Hepatocyte (in vitro differentiated cells): ENCODE results near the gene EPHB4. TPM values are rescaled to one million over a fixed set of nuclear protein-coding genes. Genes with fewer than 3 reads are reported as not detected.

Experiments
- DNase-seq: peaks from one replicate; pipeline ENCODE4 v3.0.0-alpha.2; 2016; ENCODE audit warnings: low spot score
- H2AFZ ChIP-seq: fragments of 200-600 bp; sonication (generic); 2 replicates; pipeline ENCODE4 v1.6.0; 2016; ENCODE audit warnings: antibody characterized with exemption, mild to moderate bottlenecking
- H3K27ac ChIP-seq: fragments of 200-600 bp; sonication (generic); 2 replicates; pipeline ENCODE4 v1.5.1; 2016; ENCODE audit warnings: mild to moderate bottlenecking
- H3K27me3 ChIP-seq: fragments of 200-600 bp; sonication (generic); 2 replicates; pipeline ENCODE4 v1.6.1; 2016
- H3K36me3 ChIP-seq: fragments of 200-600 bp; sonication (generic); replicated peaks from 2 replicates; pipeline ENCODE4 v1.5.1; 2016; ENCODE audit warnings: low read depth; ENCODE audit not compliant: insufficient read depth
- H3K4me1 ChIP-seq: fragments of 200-600 bp; sonication (generic); 2 replicates; pipeline ENCODE4 v1.5.1; 2016; ENCODE audit warnings: mild to moderate bottlenecking, moderate library complexity; ENCODE audit not compliant: insufficient read depth
- H3K4me2 ChIP-seq: fragments of 200-600 bp; sonication (generic); 2 replicates; pipeline ENCODE4 v1.6.0; 2016
- H3K4me3 ChIP-seq: fragments of 200-600 bp; sonication (generic); 2 replicates; pipeline ENCODE4 v1.5.1; 2016; ENCODE audit warnings: mild to moderate bottlenecking
- H3K79me2 ChIP-seq: fragments of 200-600 bp; sonication (generic); 2 replicates; pipeline ENCODE4 v1.6.0; 2017; ENCODE audit warnings: mild to moderate bottlenecking
- H3K9me2 ChIP-seq: fragments of 200-600 bp; sonication (generic); replicated peaks from 2 replicates; pipeline ENCODE4 v1.6.0; 2017; ENCODE audit warnings: mild to moderate bottlenecking; ENCODE audit not compliant: insufficient read depth
- H3K9me3 ChIP-seq: fragments of 200-600 bp; sonication (generic); 2 replicates; pipeline ENCODE4 v1.5.1; 2016; ENCODE audit warnings: low read depth, mild to moderate bottlenecking
- H4K20me1 ChIP-seq: fragments of 200-600 bp; sonication (generic); 2 replicates; pipeline ENCODE4 v1.6.0; 2016; ENCODE audit warnings: mild to moderate bottlenecking; ENCODE audit not compliant: insufficient read depth, poor library complexity, severe bottlenecking
- EZH2 ChIP-seq: fragments of 200-600 bp; sonication (generic); IDR thresholded peaks from 2 replicates; pipeline ENCODE4 v1.6.1; 2016; ENCODE audit warnings: antibody characterized with exemption, mild to moderate bottlenecking, borderline replicate concordance
- EZH2phosphoT487 ChIP-seq: fragments of 200-600 bp; sonication (generic); IDR thresholded peaks from one replicate; pipeline ENCODE4 v1.6.1; 2018; ENCODE audit warnings: antibody characterized with exemption, mild to moderate bottlenecking, low read depth, moderate library complexity; ENCODE audit not compliant: unreplicated experiment, severe bottlenecking
- WGBS: methylation state at CpG from one replicate; pipeline ENCODE4 v1.1.6; 2016; ENCODE audit warnings: low lambda C conversion rate; ENCODE audit errors: missing lambda C conversion rate; 5-methylcytosine and 5-hydroxymethylcytosine counted together
- polyA plus RNA-seq: library from polyadenylated mRNA; unstranded; fragments of >200 nt; fragmentation: Nextera tagmentation; extraction: Ambion mirVana; gene quantifications from 2 replicates; pipeline ENCODE4 v1.2.1, GENCODE V29; 2016
- total RNA-seq: library from RNA; depleted of rRNA; stranded (reverse); fragments of >200 nt; gene quantifications from 2 replicates; pipeline ENCODE4 v1.2.3, GENCODE V29; 2014
- TF ChIP-seq, protein P1 (sequence below): fragments of 200-600 bp; sonication (generic); IDR thresholded peaks from 2 replicates; pipeline ENCODE4 v1.5.1; 2016; ENCODE audit warnings: antibody characterized with exemption, mild to moderate bottlenecking; ENCODE audit not compliant: poor library complexity

The EPHB4 gene
- total and polyA plus RNA-seq, 2 experiments from 2014 or later = 51.6 to 61.1 TPM

DNA sequence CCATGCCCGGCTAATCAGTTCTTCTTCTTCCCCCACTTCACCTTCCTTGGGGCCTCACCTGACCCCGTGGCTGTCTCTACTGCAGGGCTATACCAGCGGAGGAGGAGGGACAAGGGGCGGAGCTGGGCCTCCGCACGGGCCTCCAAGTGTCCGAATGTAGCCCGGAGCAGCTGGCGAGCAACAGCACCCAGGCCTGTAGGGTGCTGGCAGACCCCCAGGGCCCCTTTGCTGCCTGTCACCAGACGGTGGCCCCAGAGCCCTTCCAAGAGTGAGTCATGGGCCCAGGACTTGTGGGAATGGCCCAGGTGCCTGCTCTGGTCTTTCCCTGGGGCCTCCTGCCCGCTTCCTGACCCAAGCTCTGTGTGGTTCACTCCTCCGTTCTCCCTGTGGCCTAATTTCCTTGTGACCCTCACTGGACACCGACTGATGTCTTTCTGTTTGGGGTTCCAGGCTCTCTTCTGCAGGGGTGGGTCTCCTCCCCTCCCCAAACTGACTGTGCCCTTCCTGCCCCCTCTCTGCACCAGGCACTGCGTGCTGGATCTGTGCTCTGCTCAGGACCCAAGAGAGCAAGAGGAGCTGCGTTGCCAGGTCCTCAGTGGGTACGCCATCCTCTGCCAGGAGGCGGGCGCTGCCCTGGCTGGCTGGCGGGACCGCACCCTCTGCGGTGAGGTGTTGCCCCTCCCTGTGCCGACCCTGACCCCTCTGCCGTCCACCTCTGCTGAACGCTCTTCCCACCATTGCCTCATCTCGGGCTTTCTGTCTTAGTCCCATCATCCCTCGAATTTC lies 35.2 kb downstream of the EPHB4 start:
- Histone ChIP-seq H3K36me3 (no peaks in the 10 kb centered on the region), H3K4me3 (no peak overlapping the region), H3K9me3 (no peaks in the 10 kb centered on the region), H3K9me2 (no peaks in the 10 kb centered on the region), H3K27ac (no peak overlapping the region), H4K20me1 (no peaks in the 10 kb centered on the region), H2AFZ (no peak overlapping the region), H3K4me2 (no peak overlapping the region), H3K27me3 (no peaks in the 10 kb centered on the region), H3K79me2 (no peaks in the 10 kb centered on the region), H3K4me1 (no peaks in the 10 kb centered on the region)
- 85% methylated on average over 24 of the region's 26 CpGs for WGBS
- DNase-seq = no peak
- TF ChIP-seq EZH2 (no peak), EZH2phosphoT487 (no peak)
- TF ChIP-seq, protein P1, sequence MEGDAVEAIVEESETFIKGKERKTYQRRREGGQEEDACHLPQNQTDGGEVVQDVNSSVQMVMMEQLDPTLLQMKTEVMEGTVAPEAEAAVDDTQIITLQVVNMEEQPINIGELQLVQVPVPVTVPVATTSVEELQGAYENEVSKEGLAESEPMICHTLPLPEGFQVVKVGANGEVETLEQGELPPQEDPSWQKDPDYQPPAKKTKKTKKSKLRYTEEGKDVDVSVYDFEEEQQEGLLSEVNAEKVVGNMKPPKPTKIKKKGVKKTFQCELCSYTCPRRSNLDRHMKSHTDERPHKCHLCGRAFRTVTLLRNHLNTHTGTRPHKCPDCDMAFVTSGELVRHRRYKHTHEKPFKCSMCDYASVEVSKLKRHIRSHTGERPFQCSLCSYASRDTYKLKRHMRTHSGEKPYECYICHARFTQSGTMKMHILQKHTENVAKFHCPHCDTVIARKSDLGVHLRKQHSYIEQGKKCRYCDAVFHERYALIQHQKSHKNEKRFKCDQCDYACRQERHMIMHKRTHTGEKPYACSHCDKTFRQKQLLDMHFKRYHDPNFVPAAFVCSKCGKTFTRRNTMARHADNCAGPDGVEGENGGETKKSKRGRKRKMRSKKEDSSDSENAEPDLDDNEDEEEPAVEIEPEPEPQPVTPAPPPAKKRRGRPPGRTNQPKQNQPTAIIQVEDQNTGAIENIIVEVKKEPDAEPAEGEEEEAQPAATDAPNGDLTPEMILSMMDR = no peak

DNA sequence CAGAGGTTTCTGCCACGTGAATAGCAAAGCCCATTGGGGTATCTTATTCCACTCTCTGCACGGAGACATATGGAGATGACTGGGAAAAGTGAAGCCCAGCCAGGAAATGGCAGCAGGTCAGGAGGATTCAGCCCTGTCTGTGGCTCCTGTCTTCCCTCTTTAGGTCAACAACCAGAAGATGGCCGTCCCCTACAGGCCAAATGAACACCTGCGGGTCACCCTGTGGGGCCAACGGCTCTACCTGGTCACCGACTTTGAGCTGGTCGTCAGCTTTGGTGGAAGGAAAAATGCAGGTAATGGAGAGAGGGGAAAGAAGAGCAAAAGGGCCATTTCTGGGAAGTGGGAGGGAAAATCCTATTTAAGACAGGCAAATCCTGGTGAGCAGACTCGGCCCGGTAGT lies 38.3 kb downstream of the EPHB4 start:
- TF ChIP-seq, protein P1 = no peak
- no peak for TF ChIP-seq EZH2phosphoT487
- no peak for TF ChIP-seq EZH2
- no peak for DNase-seq
- Histone ChIP-seq H3K9me2 (no peaks in the 10 kb centered on the region), H3K9me3 (no peaks in the 10 kb centered on the region), H3K4me3 (no peak overlapping the region), H3K27me3 (no peaks in the 10 kb centered on the region), H3K79me2 (no peaks in the 10 kb centered on the region), H3K27ac (no peak overlapping the region), H2AFZ (no peak overlapping the region), H3K36me3 (no peaks in the 10 kb centered on the region), H3K4me2 (no peak overlapping the region), H3K4me1 (no peaks in the 10 kb centered on the region), H4K20me1 (no peaks in the 10 kb centered on the region)
- 40% methylated on average over 9 of the region's 9 CpGs for whole genome bisulfite sequencing

DNA sequence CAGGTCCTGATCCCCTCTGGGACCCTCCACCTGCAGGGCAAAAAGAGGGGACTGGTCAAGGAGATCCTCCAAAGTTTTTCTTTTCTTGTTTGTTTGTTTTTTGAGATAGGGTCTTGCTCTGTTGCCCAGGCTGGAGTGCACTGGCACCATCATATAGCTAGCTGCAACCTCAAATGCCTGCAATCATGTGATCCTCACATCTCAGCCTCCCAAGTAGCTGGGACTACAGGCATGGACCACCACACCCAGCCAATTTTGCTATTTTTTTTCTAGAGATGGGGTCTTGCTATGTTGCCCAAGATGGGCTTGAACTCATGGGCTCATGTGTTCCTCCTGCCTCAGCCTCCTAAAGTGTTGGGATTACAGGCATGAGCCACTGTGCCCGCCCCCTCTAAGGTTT lies 41.0 kb downstream of the EPHB4 start:
- H3K9me3 ChIP-seq = no peaks in the 10 kb centered on the region
- 95% methylated on average over 1 of the region's 1 CpG for WGBS
- TF ChIP-seq EZH2 = no peak
- TF ChIP-seq, protein P1 = no peak
- no peak for TF ChIP-seq EZH2phosphoT487
- no peaks in the 10 kb centered on the region for H4K20me1 ChIP-seq
- DNase-seq = no peak
- H3K9me2 ChIP-seq = no peaks in the 10 kb centered on the region
- H3K4me2 ChIP-seq = no peak overlapping the region
- H3K27me3 ChIP-seq = no peaks in the 10 kb centered on the region
- no peak overlapping the region for H3K27ac ChIP-seq
- no peak overlapping the region for H3K4me3 ChIP-seq
- no peaks in the 10 kb centered on the region for H3K79me2 ChIP-seq
- H3K4me1 ChIP-seq = no peaks in the 10 kb centered on the region
- H2AFZ ChIP-seq = no peak overlapping the region
- H3K36me3 ChIP-seq = no peaks in the 10 kb centered on the region
